GM19043 (cell line): Measurements from ENCODE around the gene ASB18.

Experiments
- ATAC-seq: cut with Tn5 transposase; IDR thresholded peaks from one replicate; pipeline ENCODE4 v1.9.1; 2021; ENCODE audit warnings: low read depth; ENCODE audit not compliant: unreplicated experiment

The ASB18 gene

DNA sequence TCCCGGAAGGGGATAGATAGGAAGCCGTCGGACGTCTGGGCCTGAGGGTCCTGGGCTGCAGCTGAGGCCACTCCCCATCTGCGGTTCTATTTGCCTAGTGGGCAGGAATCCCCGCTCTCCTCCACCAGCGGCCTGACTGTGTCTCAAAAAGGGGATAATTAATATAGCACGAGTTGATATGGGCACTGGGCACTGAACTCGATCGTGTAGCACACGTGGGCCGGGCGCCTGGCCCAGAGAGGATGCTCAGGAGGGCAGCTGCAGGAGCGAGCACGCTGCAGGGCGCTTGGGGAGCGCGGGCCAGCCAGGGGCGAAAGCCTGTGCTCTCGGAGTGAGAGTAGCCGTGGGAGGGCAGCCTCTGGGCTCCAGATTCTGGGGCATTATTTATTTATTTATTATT, 87.3 kb downstream of the ASB18 start:
- ATAC-seq: no peak

DNA sequence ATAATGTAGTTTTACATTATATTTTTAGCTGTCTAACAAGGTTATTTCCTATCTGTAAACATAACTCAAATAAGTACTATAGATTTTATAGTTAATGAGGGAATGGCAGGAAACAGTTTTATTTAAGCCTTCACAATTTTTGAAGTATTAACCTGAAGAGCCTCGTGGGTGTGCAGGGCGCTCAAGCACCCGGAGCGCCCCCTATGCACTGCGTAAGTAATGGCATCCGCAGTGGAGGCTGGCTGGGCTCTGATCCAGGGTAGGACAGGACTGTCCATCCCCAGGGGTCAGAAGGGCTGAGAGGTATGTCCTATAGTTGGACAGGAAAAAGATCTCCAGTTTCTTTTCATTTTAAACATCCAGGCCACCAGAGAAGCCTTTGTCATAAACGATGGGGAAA, 87.8 kb downstream of the ASB18 start:
- ATAC-seq: no peak

DNA sequence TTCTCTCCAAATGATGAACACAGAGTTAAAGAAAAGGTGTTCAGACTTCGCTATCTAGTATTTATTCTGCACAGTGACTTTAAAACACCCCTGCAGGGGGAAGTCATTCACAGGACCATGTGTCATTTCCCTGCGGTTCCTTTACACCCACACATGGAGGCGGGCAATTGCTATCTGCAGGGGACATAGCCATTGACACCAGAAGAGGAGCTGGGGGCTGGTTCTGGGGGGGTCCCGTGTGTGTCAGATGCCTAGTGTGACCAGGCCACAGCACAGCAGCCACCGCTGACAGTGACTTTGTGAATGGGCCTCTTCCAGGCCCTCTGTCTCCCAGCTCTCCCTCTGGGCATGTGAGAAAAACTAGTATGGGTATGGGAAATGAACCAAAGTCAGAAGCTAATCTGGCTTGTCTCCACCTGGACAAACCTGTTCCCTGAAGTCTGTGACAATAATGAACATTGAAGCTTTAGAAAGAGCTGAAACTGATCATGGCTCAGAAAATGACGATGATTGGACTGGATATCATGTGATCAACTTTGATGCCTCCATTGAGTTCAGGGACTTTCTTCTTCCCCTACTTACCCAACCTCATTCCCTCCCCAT, 88.6 kb downstream of the ASB18 start:
- ATAC-seq: no peak

DNA sequence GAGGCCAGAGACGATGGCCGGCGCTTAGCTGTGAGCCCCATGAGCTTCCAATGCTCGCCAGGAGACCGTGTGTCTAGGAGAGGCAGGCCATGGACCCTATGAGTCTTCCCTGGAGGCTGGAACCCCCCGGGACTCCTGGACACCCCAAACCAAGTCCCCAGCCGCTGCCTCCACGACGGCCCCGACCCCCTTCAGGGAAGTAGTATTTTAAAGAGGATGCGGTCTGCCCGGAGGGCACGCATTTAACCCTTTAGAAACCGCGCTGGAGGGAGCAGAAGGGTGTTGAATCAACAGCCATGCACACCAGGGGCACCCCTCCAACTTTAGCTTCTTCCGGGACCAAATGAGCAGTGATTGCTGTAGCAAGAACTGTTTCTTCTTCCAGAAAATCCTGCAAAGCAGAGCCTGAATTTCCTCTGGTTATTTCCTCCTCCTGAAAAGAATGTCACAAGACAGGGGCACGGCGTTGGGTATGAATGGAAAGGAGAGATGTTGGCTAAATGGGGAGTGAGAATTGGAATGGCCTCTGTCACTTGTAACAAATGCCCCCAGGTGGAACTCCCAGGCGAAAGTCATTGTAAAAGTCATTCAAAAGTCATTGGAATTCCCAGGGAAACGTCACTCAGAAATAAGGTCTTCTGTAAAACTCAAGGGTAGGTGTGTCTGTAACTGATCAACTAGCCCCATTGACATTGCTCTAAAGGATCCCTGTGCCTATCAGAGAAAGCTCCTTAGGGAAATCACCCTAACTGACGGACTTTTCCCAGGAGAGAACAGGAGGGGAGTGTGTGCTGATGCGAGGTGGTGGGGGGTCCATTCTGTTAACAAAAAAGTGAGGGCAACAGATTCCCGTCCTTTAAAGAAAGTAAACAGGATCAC, 90.2 kb downstream of the ASB18 start:
- no peak for ATAC-seq

DNA sequence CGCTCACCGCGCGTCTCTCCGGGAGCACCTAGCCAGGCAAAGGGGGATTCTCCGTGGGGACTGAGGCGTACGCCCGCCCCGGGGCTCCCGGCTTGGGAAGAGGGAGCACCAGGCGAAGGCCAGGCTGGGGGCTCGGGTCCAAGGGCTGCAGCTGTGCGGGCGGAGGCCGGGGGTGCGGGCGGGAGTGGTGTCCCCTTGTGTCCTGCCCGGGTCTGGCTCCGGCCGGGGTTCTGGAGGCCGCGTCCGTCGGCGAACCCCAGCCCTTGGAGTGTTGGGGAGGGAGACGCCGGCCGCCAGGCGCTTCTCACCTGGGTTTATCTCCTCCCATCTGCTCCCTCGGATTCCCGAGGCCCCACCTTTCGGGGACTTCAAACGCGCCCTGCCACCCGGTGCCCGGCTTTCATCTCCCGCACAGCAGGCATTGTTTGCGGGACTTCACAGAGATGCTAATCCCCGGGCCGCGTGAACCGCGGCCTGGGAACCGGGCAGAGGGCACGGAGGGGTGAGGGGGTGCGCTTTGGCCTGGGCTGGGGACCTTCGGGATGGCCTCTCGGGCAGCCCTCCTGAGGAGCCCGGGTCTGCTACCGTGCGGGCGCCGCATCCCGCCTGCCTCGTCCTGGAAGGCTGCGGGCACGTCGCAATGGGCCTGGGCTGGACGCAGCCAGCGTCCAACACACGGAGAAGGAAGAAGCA, 91.0 kb downstream of the ASB18 start:
- ATAC-seq: no peak

DNA sequence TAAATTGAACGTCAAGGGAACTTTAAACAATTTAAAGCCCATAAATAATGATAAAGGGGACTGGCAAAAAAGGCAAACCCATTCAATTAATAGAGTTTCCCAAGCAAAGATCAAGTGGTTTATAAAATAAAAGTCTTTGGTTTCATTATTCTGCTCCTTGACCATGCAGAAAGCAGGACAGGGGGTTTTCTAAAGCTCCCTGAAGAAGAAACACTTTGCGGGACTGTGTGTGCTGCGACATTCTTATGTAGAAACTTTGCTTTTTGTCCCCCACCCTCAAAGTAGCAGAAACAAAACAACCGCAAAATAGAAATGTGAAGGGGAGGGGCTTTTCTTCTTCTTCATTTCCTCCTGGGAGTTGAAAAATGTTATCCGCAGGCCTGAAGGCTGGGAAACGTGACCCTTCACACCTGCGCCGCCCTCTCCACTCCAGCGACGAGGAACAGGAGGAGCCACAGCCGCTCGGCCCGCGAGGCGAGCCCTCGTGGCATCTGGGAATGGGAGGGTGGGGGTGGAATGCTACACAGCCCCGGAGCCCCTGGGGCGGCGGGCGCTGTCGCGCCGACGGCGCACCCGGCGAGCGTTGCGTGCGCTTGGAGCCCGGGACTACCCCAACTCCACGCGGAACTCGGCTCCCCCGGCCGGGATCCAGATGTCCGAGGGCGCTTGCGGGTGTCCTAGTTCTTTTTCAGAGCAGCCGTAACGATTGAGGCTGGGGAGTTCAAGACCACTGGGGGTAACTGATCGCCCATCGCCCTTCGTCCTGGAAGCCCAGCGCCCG, 91.8 kb downstream of the ASB18 start:
- ATAC-seq: no peak

DNA sequence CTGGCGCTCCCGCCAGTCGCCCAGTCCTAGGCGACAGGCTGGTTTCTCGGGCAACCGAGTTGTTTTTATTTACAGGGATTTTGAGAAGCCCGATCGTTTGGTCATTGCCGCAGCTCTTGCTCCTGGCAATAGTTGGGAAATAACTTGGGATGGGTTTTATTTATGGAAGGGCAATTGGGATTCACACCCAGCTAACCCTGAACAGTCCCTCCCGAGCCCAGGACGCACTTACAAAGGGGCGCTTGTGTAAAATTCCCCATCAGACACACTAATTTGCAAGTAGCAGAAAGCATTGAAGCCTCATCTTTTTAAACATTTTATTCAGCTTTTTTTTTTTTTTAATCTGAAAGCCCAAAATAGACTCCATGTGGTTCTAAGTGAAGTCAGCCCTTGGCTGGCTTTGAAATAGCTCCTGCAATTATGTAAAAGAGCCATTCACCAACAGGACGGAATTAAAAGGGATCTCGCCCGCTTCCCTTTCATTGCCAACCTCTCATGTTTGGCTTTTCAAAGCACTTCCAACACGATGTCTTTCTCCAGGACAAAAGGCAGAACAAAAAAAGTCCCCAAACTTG, 92.4 kb downstream of the ASB18 start:
- no peak for ATAC-seq

DNA sequence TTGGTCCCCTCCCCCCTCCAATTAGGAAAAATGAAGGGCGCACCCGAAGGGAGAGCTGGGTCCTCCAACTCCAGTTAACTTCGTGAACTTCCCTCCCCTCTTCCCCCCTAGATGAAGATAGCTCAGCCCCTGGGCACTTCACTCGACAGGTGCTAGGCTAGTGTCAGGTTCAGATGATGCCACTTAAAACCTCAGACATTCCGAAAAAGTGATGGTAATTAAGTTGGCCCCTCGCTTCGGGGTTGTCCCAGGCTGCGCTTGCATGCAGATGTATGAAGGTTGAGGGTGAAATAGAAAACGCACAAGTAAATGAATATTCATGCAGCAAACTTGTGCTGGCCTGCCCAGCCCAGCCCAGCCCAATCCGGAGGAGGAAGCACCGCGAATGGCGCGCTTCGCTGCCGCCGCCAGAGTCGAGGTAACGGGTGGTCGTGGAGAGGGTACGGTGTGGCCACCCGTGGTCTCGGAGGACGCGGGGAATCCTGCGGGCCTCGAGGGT, 93.0 kb downstream of the ASB18 start:
- ATAC-seq: no peak

DNA sequence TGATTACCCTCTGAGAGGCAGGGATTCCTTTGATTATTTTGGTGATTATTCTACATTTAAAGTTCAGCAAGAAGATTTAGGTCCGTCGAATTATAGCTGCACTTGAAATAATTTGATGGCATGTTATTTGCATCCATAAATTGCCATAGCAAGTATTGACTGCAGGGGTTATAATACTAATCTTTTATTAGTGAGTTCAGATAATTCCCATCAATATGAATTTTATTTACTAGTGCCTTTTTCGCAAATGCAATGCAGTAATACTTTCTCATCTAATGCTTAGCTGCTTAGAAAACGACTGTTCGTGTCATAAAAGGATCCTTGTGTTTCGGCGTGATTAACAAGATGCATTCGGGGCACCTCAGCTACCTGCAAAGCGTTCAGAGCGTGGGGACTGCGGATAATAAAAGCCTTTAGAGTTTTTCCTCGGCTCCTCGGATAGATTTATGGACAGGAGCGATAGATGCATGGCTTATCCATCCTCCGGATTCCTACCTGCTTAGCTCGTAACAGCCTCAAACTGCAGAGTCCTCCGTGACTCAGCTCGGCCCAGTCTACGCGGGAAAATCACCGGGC, 93.5 kb downstream of the ASB18 start:
- ATAC-seq: no peak

DNA sequence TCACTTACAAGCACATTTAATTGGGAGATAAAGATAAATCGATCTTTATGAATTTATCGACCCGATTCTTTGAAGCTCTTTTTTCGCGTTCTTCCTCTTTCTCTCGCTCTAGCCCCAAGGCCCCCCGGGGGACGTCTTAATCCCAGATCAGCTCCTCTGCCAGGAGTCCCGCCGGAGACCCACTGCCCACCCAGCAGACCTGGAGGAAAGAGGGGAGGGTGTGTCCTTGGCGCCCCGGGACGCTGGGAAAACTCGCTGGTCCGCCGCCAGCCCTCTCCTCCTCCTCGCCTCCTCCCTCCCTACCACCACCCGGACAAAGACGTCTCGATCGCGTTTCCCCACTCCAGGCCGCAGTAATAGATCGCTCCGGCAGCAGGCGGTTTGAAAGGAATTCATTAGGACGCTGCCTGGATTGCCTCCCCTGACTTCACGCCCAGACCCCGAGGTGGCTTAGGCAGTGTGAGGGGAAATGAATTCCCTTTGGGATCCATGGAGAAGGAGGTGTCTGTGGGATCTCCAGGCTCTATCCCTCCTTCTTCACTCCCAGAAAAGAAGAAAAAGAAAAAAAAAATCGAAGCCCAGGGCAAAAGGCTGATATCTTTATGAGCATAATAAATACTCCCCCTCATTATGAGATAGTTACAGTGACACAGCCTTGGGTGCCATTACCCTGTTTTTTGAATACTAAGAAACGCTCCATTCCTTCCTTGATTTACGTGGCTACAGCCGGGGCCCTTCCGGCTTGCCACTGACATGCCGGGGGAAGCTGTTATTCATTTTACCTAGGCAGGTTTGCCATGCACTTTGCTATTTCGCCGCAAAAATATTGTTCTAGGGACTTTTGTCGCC, 94.2 kb downstream of the ASB18 start:
- ATAC-seq: no peak

DNA sequence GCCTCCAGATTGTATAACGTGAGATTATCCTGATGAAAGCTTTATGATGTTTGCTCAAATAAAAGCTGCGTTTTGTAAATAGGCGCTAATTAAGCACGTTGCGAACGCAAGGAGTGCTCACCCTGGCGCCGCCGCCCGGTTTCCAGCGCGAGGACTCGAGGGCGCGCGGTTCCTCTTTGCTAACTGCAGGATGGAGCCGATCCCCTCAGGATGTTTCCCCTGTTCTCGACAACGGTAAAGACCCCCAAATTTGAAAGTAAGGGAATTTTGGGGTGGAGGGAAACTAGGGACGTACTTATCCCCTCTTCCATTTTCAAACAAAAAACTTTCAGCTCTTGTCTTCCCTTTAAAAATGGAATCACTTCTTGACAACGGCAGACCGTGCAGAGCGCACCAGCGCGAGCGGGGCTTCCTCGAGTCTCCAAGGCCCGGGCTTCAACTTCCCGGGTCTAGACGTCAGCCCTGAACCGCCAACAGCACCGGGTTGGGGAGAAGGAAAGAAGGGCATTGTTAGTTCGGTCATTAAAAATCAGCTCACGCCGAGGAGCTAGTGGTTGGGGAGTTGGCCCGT, 95.0 kb downstream of the ASB18 start:
- ATAC-seq: no peak

DNA sequence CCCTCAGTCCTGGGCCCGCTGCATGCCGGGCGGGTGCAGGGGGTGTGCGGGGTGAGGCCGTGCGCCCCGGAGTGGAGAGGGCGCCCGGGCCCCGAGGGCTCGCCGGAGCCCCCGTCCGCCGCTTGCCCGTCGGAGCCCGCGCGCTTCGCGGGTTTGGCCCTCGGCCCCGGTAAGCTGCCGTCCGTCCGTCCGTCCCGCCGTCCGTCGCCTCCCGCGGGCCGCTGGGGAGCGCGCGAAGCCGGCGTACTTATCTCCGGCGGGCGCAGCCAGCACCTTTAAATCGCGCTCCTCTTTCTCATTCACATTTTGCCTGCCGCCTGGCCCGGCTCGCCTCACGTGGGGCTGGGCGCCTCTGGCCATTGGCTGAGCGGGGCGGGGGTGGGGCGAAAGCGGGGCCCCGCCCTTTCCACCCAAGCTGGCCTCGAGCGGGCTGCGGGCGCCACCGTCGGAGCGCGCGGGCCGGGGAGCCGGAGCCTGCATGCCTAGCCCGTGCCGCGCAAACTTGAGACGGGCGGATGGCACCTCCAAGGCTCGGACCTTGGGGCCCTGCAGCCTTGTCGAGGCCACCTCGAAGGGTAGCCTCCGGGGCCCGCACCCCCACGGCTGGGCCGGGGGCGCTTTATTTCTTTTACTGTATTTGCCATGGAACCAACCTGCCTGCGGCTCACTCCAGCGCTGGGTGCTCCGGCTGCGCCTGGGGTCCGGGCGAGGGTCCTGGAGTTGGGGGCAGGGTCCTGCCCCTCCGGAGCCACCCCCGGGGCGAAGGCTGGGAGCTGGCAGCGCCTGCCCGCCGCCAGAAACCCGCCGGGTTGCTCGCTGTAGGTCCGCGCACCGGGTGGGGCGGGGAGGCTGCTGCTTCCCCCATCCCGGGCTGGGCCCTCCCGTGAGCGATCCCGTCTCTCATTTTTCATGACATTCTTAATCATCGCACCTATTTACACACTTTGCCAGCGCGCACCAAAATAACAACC, 95.8 kb downstream of the ASB18 start, which contains the start of gene GBX2:
Gene GBX2, minus strand, starts transcription at position 277 of the 971 bp plus-strand sequence. CDS start 415 bp downstream, outside the sequence.
- no peak for ATAC-seq

DNA sequence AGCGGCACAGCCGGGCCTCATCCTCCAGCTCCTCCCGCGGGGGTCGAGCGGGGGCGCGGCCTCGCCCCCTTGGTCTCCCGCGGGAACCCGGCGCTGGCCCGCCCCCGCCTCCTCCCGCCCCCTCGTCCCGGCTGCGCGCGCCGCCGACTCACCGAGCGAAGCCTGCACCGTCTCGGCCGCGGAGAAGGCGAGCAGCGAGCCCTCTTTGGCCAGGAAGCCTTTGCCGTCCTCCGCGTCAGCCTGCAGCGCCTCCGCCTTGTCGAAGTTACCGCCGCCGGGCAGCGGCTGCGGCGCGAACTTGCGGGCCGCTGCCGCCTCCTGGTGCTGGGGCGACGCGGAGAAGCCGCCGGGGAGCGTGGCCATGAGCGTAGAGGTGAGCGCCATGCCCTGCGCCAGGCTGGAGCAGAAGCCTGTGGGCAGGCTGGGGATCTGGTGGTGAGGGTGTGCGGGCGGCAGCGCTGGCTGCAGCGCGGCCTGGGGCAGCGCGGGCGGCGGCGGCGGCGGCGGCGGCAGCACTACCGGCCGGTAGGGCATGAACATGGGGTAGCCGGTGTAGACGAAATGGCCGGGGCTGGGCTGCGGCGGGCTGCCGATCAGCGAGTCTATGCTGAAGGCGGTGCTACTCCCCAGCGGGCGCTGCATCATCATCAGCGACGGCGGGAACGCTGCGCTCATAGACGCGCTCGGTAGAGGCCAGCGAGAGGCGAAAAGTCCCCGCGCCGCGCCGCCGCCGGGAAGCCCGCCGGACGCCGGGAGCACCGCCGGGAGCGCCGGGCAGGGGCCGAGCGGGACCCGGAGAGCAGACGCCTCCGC, 96.7 kb downstream of the ASB18 start:
- ATAC-seq: no peak

DNA sequence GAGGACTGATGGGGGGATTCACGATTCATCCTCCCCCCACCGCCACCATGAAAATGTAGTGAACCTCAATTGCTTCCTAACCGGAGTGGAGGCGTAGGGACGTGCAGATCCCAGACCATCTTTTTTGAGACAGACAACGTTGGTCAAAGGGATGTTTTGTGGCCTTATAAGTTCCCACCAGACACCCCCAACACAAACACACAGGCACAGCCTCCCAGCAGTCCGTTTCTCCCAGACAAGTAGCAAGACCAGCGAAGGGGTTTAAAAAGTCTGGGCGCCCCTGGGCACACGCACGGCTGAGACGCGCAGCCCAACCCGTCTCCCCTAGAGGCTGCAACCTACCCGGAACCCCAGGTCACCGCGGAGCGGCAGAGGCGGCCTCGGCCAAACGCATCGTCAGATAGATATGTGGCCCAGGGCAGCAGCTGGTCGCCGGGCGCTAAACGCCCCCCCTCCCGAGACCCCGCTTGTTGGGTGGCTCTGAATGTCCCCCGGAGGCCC, 97.4 kb downstream of the ASB18 start:
- ATAC-seq: no peak

DNA sequence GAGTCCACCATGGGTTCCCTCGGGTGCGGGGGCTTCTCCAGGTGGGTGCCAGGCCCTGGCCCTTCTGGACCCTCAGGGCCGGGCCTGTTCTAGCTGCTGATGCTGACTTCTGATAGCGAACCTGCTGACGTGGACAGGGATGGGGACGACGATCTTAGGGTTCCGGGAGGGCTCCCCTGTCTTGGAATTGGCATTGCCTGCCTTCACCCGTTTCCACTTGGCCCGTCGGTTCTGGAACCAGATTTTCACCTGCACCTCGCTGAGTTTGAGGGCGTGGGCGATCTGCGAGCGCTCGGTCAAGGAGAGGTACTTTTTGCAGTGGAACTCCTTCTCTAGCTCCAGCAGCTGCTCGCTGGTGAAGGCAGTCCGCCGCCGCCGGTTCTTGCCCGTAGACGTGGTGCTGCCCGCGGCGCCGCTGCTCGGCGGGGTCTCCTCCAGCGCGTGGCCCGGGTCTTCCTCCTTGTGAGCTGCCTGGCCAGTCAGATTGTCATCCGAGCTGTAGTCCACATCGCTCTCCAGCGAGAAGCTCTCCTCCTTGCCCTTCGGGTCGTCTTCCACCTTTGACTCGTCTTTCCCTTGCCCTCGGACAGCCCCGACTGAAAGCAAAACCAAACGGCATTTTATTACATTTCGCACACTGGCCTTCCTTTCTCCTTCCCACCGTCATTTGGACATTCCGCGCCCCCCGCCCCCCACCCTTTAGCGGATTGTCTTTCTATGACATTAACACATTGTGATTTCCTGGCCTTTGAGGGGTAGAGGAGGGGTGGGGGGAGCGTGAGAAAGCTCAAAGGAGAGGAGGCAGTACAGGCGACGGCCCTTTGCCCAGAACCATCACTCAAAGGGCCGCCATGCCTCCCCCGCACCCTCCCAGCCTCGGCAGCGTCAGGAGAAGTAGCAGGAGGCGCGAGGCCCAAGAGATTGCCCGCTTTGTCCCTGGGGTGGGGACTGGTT, 98.1 kb downstream of the ASB18 start:
- no peak for ATAC-seq
